HG03469 (cell line): ENCODE results near the gene KCNMA1.

Source experiments
- ATAC-seq: cut with Tn5 transposase; IDR thresholded peaks from one replicate; pipeline ENCODE4 v1.9.1; 2021; ENCODE audit warnings: mild to moderate bottlenecking, moderate library complexity, moderate number of reproducible peaks; ENCODE audit not compliant: unreplicated experiment

KCNMA1 gene

DNA sequence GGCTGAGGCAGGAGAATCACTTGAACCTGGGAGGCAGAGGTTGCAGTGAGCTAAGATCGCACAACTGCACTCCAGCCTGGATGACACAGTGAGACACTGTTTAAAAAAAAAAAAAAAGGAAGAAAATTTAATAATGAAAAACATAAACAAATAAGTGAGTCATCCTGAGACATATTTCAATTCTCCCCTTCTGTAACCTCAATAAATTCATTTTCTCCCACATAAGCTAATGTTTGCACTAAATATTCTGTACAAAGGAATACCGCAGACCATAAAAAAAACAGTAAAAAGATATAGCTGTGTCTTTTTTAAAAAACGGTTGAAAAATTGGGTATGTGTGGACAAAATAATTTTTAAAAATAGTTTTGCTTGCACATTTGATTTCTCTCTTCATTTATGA, 654.0 kb downstream of the KCNMA1 start:
- no peak for ATAC-seq

DNA sequence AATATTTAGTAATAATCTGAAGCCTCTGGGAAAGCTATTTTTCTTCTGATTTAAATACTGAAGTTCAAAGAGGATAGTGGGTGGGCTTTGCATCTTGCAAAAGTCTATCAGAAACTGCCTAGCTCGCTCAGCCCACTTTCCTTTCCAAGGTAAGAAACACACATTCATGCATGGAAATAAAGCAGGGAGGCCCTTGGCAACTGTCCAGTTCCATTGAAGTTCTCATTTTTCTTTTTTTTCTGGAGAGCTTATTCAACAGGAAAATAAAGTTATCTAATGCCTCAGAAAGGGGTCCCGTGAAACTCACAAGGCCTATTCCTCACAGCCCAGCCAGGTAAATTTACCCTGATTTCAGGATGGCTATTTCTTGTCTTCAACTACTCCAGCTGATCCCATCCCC, 654.9 kb downstream of the KCNMA1 start:
- no peak for ATAC-seq

DNA sequence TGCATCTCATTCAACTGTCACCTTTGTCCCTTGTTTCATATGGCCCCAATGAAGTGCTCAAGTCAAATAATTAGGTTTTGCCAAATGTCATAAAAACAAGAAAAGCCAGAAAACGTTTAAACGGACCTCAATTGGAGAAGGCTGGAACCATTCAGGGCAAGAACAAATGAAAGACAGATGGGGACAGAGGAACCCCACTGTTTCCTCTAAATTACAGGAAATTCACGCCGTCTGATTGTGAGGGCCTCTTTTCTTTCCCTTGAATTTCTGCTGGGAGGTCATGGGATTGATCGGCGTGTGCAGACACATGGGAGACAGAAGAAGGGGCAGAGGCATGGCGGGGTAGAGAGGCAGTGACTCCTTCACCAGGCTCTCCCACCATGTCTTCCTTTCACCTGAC, 656.4 kb downstream of the KCNMA1 start:
- no peak for ATAC-seq

DNA sequence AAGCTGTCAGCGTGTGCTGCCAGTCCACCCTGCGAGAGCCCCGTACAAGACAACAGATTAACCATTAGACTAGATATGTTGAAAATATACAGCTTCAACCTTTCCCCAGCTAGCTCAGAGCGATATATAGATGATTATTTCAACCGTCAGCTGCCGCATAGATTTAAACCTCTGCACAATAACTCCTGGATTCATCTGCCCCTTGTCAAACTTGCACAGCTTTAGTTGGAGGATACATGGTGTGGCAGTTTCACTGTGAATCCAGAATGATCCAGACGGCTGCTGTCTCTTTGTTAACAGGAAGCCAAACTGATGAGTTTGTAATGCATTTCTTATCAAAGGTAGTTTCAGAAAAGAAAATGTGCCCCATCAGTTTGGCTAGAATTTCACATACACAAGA, 659.7 kb downstream of the KCNMA1 start:
- ATAC-seq, result no peak

DNA sequence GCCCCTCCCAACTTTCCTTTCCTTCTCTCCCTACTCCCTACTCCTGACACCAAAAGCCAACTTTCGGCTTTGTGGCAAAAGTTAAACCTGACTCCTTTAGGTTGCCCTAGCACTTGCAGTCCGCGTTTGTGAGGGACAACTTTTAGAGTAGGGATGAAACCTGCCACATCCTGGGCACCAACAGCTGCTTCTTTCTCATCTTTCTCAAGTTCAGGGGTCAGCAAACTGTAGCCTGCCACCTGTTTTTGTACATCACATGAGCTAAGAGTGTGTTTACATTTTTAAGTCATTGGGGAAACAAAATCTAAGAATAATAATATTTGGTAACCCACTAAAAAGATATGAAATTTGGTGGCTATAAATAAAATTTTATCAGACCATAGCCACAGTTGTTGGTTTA, 660.6 kb downstream of the KCNMA1 start:
- no peak for ATAC-seq

DNA sequence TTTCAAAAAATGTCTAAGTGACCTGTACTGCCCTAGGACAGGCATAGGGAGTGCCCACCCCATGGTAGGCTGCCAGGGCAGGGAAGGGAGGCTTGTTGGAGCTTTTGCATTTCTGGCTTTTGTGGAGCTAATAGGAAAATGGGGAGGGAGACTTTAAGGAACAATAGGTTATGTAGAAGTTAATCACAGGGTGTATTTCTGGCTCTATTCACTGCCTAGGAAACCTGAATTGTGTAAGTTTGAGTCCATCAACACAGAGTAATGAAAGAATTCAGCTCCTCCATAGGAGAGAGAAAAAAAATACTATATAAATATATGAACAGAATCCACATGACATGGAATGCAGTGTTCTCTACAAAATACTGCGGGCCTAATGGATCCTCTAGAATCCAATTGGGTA, 661.5 kb downstream of the KCNMA1 start:
- ATAC-seq, result no peak

DNA sequence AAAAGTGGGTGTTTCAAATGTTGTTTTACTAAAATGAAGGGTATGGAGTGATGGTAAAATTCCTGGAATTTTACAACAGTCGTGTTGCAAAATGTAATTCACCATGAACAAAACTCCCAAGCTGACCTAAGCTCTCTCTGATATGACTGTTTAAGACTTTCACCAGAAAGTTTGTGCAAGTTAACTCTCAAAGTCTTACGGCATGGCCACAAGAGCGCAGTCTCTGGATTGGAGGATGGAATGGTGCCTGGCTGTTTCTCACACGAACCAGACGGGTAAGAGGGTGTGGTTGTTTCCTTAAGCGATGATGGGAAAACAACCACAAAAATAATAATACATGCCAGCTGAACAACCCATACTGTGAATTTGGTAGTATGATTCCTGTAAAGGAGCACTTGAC, 662.5 kb downstream of the KCNMA1 start:
- no peak for ATAC-seq

DNA sequence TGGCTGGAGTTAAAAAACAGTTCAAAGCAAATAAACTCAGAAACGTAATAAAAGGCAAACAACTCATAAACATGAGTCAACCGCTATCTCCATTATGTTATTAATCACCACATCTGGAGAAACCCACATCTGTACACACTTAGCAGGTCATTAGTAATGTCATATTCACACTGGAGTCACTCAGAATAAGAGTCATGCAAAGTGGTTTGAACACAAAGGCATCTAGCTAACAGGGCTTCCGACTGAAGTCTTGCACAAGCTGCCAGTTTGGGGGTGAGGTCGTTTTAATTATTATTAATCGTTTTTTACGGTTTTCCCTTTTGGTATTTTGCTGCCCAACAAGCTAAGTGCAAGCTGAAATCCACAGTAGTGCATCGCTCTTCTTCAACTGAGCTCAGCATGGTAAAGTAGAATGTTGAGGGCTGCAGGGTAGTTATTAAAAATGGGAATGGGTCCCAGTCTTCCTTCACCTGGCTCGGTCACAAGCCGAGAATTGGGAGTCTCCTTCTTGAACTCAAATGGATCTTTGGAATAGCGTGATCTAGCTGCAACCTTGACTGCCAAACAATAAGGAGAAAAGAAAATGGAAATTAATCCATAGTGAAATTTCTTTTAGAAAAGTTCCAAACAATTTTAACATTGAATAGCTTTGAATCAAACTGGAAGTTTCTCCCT, 663.5 kb downstream of the KCNMA1 start:
- ATAC-seq, result no peak

DNA sequence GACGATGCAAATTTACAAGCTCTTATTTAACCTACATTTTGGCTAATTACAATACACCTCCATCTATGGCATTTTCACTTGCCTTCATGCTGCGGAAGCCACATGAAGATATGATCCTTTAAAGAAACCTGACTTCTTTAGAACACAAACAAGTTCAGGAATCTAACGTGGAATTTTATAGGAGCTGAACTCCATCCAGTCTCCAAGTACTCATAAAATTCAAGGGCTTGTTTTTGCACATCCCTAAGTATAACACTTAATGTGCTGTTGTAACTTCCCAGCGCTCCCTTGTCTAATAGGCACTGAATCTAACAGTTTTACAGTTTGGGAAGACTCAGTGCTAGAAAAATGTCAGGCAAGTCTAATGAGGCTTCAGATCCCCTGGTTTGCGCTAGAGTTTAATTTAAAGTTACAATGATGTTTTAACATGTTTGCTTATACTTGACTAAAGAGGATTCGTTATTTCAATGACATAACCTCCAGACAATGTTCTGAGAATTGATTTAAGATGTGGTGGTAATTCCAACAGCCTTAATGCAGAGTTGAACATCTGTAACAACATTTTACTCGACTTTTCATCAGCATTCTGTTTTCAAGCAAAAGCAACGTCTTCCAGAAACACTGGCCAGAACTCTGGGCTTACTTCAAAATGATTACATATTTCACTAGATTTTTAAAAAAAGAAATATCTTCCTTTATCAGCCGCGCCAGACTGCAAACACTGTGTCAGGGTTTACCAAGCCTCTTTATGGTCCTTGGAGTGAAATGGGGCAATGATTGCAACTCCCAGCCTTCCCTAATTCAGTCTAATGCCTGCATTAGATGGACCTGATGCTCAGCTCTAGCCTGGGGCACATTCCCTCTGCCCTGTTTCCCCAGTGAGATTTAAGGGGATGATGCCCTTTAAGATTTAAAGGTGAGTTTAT, 664.3 kb downstream of the KCNMA1 start:
- ATAC-seq, result no peak

DNA sequence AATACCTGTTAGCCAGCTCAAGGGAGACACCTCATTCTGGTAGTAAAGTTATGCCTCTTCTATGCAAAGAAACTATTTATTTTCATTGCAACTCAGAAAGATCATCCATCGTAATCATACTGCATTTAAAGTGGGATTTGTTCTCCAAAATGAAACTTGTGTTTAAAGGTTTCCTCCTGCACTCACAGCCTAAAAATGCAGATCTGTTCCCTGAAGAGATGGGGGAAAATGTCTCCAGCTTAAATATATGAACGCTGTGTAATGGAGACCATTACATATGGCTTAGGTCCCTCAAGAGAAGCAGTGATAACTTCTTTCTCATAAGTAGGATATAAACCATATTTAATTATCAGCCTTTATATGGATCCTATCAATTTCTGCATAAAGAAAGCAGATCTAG, 665.1 kb downstream of the KCNMA1 start:
- no peak for ATAC-seq

DNA sequence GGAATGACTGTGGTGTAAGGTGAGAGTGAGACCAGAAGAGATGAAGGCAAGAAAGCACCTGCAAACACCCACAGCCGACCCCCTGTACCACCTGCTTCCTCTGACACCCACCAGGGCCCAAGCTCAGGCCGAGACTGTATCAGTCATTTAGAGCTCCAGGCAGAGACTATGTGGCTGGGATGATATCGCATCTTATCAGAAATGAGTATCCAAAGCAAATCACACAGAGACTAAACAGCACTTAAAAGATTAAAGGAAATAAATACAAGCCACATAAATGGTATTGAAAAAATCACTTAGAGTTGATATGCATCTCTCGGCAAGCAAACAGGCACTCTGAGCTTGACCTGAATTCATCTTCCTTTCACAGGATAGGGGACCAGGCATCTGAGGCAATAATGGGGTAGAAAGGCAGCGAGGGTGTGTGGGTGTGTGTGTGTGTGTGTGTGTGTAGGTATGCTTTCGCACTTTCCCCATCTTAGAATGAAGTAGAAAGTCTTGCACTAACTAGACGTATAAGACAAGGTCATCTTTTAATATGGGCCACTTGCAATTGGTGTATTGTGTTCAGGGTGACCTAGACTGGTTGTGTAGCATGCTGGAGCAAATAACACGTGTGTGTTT, 665.9 kb downstream of the KCNMA1 start:
- ATAC-seq, result no peak

DNA sequence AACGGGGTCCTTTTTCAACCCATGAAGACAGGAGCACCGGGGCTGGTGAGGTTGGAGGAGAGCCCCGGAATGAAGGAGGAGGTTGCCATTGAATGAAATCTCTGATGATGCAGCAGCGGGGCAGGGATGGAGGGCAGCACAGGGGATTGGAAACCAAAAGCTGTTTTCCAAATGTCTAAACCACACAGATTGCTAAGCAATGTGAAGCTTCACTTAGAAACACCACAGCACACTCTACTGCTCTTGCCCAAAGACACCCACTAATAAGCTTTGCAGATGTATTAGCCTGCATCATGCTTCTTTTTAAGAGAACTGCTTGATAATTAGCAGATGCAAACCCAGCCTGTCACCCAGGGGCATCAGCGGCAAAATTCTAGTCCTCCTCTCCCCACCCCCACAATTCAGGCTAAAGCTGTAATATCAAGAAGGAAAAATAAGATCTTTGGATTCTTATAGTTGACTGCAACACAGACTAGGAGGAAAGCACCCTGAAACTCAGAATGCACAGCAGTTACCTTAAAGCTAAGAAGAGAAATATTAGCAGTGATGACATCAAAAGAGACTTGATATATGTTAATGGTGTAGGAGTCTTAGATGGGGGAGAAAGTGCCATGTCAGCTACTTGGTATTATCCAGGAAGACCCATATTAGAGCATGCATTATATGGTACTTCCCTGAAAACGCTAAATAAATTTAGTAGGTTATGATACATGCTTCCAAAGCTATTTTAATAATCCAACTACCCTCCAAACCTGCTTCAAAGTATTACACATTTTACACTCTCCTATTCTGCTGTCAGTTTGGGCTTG, 666.7 kb downstream of the KCNMA1 start:
- ATAC-seq, result no peak

DNA sequence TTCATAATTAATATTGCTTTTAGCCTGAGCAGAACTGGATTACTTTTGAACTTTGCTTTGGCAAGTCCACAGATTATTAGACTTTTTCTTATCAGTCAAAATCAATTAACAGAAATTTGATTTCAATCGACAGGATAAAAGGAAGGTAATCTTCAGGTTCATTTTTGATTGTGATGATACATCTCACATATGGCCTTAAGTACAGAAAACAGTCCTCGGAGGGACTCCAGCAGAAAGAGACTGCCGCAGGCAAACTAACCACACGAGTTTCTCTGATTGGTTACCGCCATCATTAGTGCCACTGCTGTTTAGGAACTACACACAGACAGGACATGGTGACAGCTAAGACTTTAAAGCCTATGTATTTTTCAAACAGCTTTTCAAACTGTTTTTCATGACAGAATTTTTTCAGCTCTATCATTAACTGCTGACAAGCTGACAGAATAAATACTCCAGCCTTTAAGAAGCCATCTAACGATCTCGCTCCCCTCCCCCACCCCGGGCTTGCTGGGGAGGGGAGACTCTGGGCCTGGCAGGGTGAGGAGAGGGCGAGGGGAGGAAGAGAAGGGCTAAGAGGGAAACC, 668.2 kb downstream of the KCNMA1 start:
- ATAC-seq, result no peak

DNA sequence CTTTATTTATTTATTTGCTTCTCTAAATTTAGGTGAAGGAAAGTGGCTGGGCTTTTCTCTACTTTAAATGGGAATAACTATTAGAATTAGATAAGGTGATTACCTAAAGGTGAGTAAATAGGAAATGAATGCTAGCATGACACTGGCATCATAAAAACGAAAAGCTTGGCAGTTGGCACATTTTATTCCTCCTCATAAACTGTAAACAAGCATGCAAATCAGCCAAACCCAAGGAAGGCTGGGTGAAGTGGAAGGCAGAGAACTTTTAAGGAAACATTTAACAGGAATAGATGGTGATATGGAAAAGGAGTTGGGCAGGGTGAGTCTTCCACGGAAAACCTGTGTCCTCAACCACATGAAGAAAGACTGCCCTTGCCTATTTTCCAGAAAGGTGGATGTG, 669.1 kb downstream of the KCNMA1 start:
- ATAC-seq, result no peak

DNA sequence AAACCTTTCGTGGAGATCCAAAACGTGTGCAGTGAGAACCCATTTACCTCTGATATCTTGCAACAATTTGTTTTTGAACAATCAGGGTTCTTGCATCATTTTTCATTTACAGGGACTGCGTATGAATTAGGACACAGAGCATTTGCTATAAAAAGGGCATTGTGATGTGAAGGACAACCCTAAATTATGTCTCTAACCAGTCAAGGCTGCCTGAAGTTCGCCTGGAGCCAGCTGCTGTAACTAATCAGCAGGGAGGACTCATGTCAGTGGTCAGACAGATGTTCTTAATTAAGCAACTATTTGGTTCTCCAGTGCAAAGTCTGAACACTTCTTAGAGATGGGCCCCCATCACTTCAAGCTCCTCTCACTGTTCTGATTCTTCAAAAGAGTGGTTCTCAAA, 674.8 kb downstream of the KCNMA1 start:
- no peak for ATAC-seq

DNA sequence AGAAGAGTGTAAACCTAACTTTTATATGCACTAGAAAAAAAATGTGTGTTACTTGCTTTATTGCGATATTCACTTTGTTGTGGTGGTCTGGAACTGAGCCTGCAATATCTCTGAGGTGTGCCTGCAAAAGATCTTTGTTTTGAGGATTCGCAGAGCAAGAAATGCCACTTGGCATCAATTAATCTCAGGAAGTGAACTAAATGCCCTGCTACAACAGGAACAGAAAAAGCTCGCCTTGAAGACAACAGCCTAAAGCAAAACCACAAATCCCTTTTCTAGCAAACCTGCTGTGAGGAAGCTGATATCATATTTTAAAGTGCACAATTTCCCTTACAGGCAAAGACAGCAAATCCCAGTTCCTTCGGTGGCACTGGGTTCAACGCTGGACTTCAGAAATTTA, 675.8 kb downstream of the KCNMA1 start:
- no peak for ATAC-seq

DNA sequence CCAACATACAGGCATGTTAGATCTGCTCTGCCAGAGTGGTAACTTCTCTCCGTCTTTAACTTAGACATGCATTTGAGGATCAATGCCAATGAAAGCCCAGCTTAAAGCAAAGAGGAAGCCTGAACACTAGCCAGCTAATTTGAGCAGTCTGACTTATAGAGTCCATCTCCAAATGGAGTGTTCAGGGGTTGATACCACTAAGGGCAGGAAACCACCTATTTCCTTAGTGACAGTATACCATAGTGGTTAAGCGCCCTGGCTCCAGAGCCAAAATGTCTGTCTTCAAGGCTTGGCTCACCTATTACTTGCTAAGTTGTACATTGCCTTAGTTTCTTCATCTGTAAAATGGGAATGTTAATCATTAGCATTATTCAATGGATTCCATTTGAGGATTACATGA, 678.5 kb downstream of the KCNMA1 start:
- ATAC-seq, result no peak

DNA sequence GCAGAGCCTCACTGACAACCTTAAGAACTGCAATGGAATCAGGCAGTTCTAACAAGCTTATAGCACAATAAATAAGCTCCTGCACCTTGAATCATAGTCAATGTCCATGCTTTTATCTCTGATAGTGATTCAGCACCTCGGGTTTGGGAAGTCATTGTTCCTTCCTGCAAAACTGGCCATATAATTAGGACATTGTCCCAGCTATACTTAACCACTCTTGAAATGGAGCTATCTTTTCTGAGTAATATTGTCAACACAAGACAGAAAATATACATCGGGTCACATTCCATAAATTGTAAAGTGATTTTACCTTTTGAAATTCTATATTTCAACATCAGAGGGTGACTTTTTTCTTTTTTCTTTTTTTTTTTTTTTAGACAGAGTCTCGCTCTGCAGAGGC, 682.8 kb downstream of the KCNMA1 start:
- no peak for ATAC-seq

DNA sequence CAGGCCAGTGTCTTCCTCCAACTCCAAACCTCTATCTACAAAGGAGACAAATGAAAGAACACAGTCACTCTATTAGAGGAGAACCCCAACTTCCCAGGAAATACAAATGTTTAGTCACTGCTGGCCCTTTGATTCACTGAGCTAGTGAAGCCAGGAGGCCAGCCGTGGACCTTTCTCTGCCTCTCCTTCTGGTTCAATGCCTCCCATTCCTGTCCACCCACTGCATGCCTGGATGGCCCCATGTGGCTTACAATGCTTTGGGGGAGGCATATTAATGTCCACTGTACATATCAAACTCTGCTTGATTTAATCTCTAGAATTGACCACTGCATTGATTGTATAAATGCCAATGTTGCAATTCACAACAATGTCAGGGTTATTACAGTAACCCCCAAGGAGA, 687.3 kb downstream of the KCNMA1 start:
- ATAC-seq, result no peak

DNA sequence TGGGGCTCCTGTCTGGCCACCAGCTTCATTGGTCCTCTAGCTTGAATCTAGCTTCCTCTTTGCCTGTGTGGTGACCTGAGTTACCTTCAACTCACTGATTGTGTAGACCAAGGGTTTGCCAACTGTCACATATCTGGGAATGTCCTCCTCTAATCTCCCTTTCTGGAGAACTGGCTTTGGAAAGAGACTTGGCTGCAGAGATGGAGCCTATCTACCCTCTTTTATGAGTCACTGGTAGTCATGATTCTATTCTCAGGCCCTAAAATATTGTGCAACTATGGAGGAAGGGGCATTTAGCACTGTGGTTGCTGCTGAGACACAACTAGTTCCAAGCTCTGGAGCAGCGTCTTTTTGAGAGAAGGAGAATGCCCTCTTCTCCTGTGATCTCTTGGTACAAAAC, 691.3 kb downstream of the KCNMA1 start:
- no peak for ATAC-seq

DNA sequence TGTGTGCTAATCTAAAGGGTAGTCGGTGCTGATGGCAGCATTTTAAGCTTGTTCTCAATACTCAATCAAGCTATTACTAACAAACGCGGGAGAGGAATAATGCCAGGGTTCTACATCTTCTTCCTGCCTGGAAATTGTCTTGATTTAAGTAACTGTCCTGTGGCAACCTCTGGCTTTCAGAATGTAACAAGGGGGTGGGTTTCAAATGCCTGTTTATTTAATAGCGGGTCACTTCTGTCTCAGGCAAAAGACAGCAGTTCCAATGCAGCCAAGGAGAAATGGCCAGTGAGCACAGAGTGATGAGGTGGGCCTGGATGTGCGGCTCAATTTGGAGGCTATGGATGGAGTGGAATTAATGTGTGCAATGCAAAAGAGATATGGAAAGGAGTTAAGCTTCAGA, 692.4 kb downstream of the KCNMA1 start:
- ATAC-seq, result no peak
